Stomach (tissue), 9 donors: ENCODE measurements around the gene RYR1. TPM values are rescaled to one million over a fixed set of nuclear protein-coding genes. Genes with fewer than 3 reads are reported as not detected.

ENCODE experiments used
- DNase-seq, 2 donors: peaks; one replicate each; pipeline versions ENCODE4 v3.0.0 to v3.0.0-alpha.2; 2013 to 2019
- H3K27ac ChIP-seq, 5 donors: fragments of 200-600 bp in 4 of 5; sonication (generic) in 4 of 5; one replicate each; pipeline ENCODE4 v1.5.1; 2013 to 2019; ENCODE audit warnings: mild to moderate bottlenecking in 1 of 5, moderate library complexity in 1 of 5
- H3K27me3 ChIP-seq, 3 donors: fragments of 200-600 bp; sonication (generic); one replicate each; pipeline ENCODE4 v1.5.1; 2017 to 2019; ENCODE audit warnings: mixed run types in 1 of 3
- H3K36me3 ChIP-seq, 4 donors: fragments of 200-600 bp; sonication (generic); 1 replicate in 3 of 4; 2 replicates in 1 of 4; pipeline ENCODE4 v1.5.1; 2016 to 2019
- H3K4me1 ChIP-seq, 4 donors: fragments of 200-600 bp; sonication (generic); one replicate each; pipeline ENCODE4 v1.5.1; 2016 to 2019
- H3K4me3 ChIP-seq, 4 donors: fragments of 200-600 bp; sonication (generic) in 3 of 4; one replicate each; pipeline ENCODE4 v1.5.1; 2016 to 2019; ENCODE audit warnings: mild to moderate bottlenecking in 1 of 4
- H3K9me3 ChIP-seq, 4 donors: fragments of 200-600 bp; sonication (generic); one replicate each; pipeline ENCODE4 v1.5.1; 2016 to 2019
- CTCF ChIP-seq, 7 experiments: fragments of 450-650 bp in 4 of 7; fragments of 200-600 bp in 3 of 7; sonication (generic) in 3 of 7; IDR thresholded peaks; one replicate each; pipeline ENCODE4 v1.5.1; 2016 to 2019; ENCODE audit warnings: antibody characterized with exemption in 7 of 7, control low read depth in 2 of 7, mild to moderate bottlenecking in 1 of 7
- EP300 ChIP-seq: sonication (generic); formaldehyde crosslinking; IDR thresholded peaks from one replicate; pipeline ENCODE4 v1.6.1; 2017; ENCODE audit warnings: antibody characterized with exemption
- POLR2A ChIP-seq, 4 donors: fragments of 450-650 bp; IDR thresholded peaks; one replicate each; pipeline ENCODE4 v1.6.1; 2016; ENCODE audit warnings: antibody characterized with exemption in 4 of 4, control low read depth in 2 of 4, mild to moderate bottlenecking in 1 of 4, moderate library complexity in 1 of 4
- POLR2AphosphoS5 ChIP-seq, 3 donors: sonication (generic); formaldehyde crosslinking; IDR thresholded peaks; one replicate each; pipeline ENCODE4 v1.6.1; 2016; ENCODE audit warnings: antibody characterized with exemption in 3 of 3
- WGBS, 5 donors: extraction: QIAGEN DNeasy Blood & Tissue Kit in 3 of 5; methylation state at CpG; one replicate each; pipeline versions ENCODE4 v1.1.5 to v1.1.7; 2013 to 2018; 5-methylcytosine and 5-hydroxymethylcytosine counted together
- intact Hi-C: fragments of 100-400 bp; cut with DNase I; formaldehyde crosslinking; loops from one replicate; pipeline ENCODE4 v1.15.1; 2023; ENCODE audit warnings: low total_unique reads
- polyA plus RNA-seq, 3 donors: library from polyadenylated mRNA; stranded (reverse); fragments of 200-250 nt; gene quantifications; one replicate each; pipeline ENCODE4 v1.2.3, GENCODE V29; 2013
- total RNA-seq, 5 donors: library from RNA; depleted of rRNA; stranded (reverse); fragments of >200 nt; gene quantifications; one replicate each; pipeline versions ENCODE4 v1.1.0 to v1.2.3, GENCODE V29; 2014 to 2016
- donor health status: healthy with polysubstance abuse.
- donor health status: Bipolar disorder and iron deficiency.
- donor health status: healthy.

Gene RYR1
- total and polyA plus RNA-seq, 8 donors = under 0.01 to 10.7 (median 1.2) TPM

GRCh38 chr19:38429055-38429810 lies 4.3 kb upstream of the RYR1 start:
- intact Hi-C loops = no loop called here
- Histone ChIP-seq H3K4me1 (peaks cover 0 to 8% (median 3%) of the 10 kb centered on the region in 4 donors), H3K27ac (no peak overlapping the region), H3K9me3 (no peaks in the 10 kb centered on the region), H3K4me3 (no peak overlapping the region), H3K27me3 (peaks cover 0 to 63% (median 23%) of the 10 kb centered on the region in 3 donors), H3K36me3 (no peaks in the 10 kb centered on the region)
- no peak for DNase-seq
- 54 to 60% (median 58%) methylated on average over 13 to 14 of the region's 14 CpGs for WGBS, 5 donors
- TF ChIP-seq CTCF (IDR thresholded peaks at IDR 0.05) (no peak), POLR2A (IDR thresholded peaks at IDR 0.05) (no peak)

- no peak for DNase-seq
- Histone ChIP-seq H3K4me1 (peaks cover 0 to 8% (median 3%) of the 10 kb centered on the region in 4 donors), H3K9me3 (no peaks in the 10 kb centered on the region), H3K4me3 (no peak overlapping the region), H3K27me3 (peaks cover 0 to 63% (median 29%) of the 10 kb centered on the region in 3 donors), H3K27ac (no peak overlapping the region), H3K36me3 (no peaks in the 10 kb centered on the region)
- no peak for TF ChIP-seq POLR2AphosphoS5 (IDR thresholded peaks at IDR 0.05)
- no peak for TF ChIP-seq EP300
- no peak for TF ChIP-seq POLR2A (IDR thresholded peaks at IDR 0.05)
- no peak for TF ChIP-seq CTCF (IDR thresholded peaks at IDR 0.05)
- 71 to 93% (median 84%) methylated on average over 2 of the region's 2 CpGs for WGBS, 5 donors
- intact Hi-C loops = no loop called here
Observed at GRCh38 chr19:38429811-38430156, 3.7 kb upstream of the RYR1 start.

GRCh38 chr19:38430931-38431330 lies 2.6 kb upstream of the RYR1 start:
- no peaks in the 10 kb centered on the region for H3K36me3 ChIP-seq
- TF ChIP-seq POLR2AphosphoS5 (IDR thresholded peaks at IDR 0.05) (no peak), EP300 (no peak), CTCF (IDR thresholded peaks at IDR 0.05) (no peak), POLR2A (IDR thresholded peaks at IDR 0.05) (no peak)
- 77 to 82% (median 79%) methylated on average over 7 of the region's 7 CpGs for WGBS, 5 donors
- peaks cover 0 to 8% (median 3%) of the 10 kb centered on the region in 4 donors for H3K4me1 ChIP-seq
- H3K27me3 ChIP-seq = peaks cover 0 to 63% (median 29%) of the 10 kb centered on the region in 3 donors
- intact Hi-C loops = no loop called here
- H3K27ac ChIP-seq = no peak overlapping the region
- DNase-seq = no peak
- no peak overlapping the region for H3K4me3 ChIP-seq
- no peaks in the 10 kb centered on the region for H3K9me3 ChIP-seq

GRCh38 chr19:38434549-38435051 lies 1.1 kb downstream of the RYR1 start:
- Histone ChIP-seq H3K9me3 (no peaks in the 10 kb centered on the region), H3K36me3 (no peaks in the 10 kb centered on the region), H3K27me3 (peaks cover 0 to 81% (median 28%) of the 10 kb centered on the region in 3 donors), H3K27ac (no peak overlapping the region), H3K4me1 (peaks cover 0 to 8% (median 3%) of the 10 kb centered on the region in 4 donors), H3K4me3 (no peak overlapping the region)
- peak in 1 of 2 donors; percentile 46 for DNase-seq
- no peak for TF ChIP-seq EP300
- TF ChIP-seq POLR2A (IDR thresholded peaks at IDR 0.05) = no peak
- no peak for TF ChIP-seq POLR2AphosphoS5 (IDR thresholded peaks at IDR 0.05)
- no peak for TF ChIP-seq CTCF (IDR thresholded peaks at IDR 0.05)
- intact Hi-C loops = no loop called here
- 10 to 32% (median 11%) methylated on average over 7 to 13 of the region's 13 CpGs for WGBS, 5 donors
